OCI-LY7 (cell line): ENCODE measurements around the gene FNDC10.

ENCODE experiments used
- CTCF ChIP-seq: fragments of 200-600 bp; sonication (generic); conservative IDR thresholded peaks from 2 replicates; pipeline ENCODE4 v1.5.1; 2014; ENCODE audit warnings: mild to moderate bottlenecking, antibody characterized with exemption, low read length, moderate library complexity, mixed read lengths
- EZH2phosphoT487 ChIP-seq: fragments of 200-600 bp; sonication (generic); IDR thresholded peaks from 2 replicates; pipeline ENCODE4 v1.6.1; 2018; ENCODE audit warnings: low read depth, borderline replicate concordance, mild to moderate bottlenecking, mixed run types, antibody characterized with exemption, low read length, moderate library complexity, mixed read lengths

- TF ChIP-seq CTCF: no peak
- no peak for TF ChIP-seq EZH2phosphoT487
These were observed 40.9 kb downstream of the FNDC10 start for GRCh38 chr1:1559066-1559465.
